ENCODE data around the gene DLX6.
"Not testable (repeated sequence)": the region's sequence is repeated elsewhere in the genome, so short reads cannot be mapped to it uniquely, and the experiment has no call there.

Gene DLX6

GRCh38 chr7:97024209-97025129, 19.1 kb downstream of the DLX6 start, which contains the start of gene DLX5:
DLX5 (minus strand) TSS chr7:97024831; CDS start chr7:97024623, 208 bp downstream.
- no peak for DNase-seq (ENCODE audit: low spot score)

- DNase-seq (ENCODE audit: low spot score): no peak
Observed at GRCh38 chr7:97025130-97025499, 19.8 kb downstream of the DLX6 start.

GRCh38 chr7:97025983-97026714, 20.8 kb downstream of the DLX6 start:
- DNase-seq (ENCODE audit: low spot score): peak; percentile 60

GRCh38 chr7:97026715-97027426, 21.5 kb downstream of the DLX6 start:
- peak; percentile 60 for DNase-seq (ENCODE audit: low spot score)

GRCh38 chr7:97027427-97028234, 22.3 kb downstream of the DLX6 start:
- DNase-seq (ENCODE audit: low spot score): peak; percentile 83

- not testable (repeated sequence) for DNase-seq (ENCODE audit: low spot score)
Observed at GRCh38 chr7:97034213-97034852, 29.0 kb downstream of the DLX6 start.

- no peak for DNase-seq (ENCODE audit: low spot score)
Observed at GRCh38 chr7:97039374-97040065, 34.2 kb downstream of the DLX6 start.

GRCh38 chr7:97043281-97043680, 37.9 kb downstream of the DLX6 start:
- no peak for DNase-seq (ENCODE audit: low spot score)
